HG02852 (cell line): Measurements from ENCODE around the gene TUBGCP3.
"Not testable (repeated sequence)": the region's sequence is repeated elsewhere in the genome, so short reads cannot be mapped to it uniquely, and the experiment has no call there.

ENCODE experiments used
- ATAC-seq: cut with Tn5 transposase; IDR thresholded peaks from one replicate; pipeline ENCODE4 v1.9.1; 2021; ENCODE audit warnings: mild to moderate bottlenecking, moderate library complexity; ENCODE audit not compliant: unreplicated experiment

Gene TUBGCP3

DNA sequence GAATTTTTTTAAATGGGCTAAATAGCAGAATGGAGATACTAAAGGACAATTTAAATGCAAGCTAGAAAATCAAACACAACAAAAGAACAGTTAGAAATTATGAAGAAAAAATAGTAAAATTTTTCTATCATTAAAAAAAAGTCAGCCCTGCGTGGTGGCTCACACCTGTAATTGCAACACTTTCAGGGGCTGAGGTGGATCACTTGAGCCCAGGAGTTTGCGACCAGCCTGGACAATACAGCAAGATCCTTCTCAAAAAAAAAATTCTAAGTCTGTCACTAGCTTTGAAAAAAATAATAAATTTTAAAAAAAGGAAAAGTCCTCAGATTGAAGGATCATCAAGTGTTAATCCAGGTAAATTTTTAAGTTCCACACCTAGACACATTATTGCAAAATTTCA lies 7.7 kb downstream of the TUBGCP3 start:
- no peak for ATAC-seq

DNA sequence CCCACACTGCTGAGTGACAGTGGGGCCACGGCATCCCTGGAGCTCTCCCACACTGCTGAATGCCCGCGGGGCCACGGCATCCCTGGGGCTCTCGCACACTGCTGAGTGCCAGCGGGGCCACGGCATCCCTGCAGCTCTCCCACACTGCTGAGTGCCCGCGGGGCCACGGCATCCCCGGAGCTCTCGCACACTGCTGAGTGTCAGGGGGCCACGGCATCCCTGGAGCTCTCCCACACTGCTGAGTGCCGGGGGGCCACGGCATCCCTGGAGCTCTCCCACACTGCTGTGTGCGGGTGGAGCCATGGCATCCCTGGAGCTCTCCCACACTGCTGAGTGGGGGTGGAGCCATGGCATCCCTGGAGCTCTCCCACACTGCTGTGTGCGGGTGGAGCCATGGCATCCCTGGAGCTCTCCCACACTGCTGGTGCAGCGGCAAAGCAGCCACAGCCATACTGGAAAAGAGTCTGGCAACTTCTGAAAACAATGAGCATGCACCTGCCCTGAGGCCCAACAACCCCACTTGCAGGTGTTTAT lies 8.6 kb downstream of the TUBGCP3 start:
- ATAC-seq, result no peak

DNA sequence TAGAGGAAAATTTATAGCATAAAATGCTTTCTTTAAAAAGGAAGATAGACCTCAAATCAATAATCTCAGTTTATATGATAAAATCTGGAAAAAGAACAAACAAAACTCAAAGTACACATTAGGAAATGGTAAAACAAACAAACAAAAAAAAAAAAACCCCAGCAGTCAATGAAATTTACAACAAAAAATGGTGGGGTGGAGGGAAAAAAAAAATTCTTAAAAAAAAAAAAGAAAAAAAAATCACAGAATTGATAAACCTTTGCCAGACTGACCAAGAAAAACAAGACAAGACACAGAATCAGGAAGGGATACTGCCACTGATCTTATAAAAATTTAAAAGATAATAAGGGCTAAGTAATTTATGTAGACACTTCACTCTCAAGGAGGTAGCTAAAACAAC lies 11.2 kb downstream of the TUBGCP3 start:
- no peak for ATAC-seq

DNA sequence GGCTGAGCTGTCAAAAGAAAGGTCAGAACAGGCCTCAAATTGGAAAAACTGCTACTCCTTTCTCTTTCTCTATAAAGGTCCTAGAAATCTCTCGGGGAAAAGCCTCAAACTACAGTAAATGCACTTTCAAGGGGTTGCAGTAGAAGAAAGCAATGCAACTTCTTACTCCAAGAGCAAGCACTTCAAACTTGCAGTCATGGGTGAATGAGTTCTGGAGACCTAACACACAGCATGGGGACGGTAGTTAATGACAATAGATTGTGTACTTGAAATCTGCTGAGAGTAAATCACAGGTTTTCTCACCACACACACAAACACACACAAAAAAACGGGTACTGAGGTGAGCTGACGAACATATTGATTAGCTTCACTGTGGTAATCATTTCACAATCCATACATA lies 11.8 kb downstream of the TUBGCP3 start:
- no peak for ATAC-seq

DNA sequence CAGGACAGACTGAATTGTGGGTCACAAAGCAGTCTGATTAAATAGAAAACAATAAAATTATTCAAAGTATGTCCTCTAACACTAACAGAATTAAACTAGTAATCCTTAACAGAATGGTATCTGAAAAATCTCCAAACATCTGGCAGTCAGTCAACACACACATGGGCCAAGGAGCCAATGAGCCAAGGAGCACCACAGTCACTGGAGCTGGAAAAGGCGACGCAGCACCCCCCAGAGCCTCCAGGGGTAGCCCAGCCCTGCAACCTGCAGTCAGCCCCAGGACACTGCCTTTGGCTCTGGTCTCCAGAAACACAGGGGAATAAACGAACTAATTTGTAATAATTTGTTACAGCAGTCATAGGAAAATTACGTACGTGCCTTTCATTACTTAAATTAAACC lies 12.3 kb downstream of the TUBGCP3 start:
- no peak for ATAC-seq

DNA sequence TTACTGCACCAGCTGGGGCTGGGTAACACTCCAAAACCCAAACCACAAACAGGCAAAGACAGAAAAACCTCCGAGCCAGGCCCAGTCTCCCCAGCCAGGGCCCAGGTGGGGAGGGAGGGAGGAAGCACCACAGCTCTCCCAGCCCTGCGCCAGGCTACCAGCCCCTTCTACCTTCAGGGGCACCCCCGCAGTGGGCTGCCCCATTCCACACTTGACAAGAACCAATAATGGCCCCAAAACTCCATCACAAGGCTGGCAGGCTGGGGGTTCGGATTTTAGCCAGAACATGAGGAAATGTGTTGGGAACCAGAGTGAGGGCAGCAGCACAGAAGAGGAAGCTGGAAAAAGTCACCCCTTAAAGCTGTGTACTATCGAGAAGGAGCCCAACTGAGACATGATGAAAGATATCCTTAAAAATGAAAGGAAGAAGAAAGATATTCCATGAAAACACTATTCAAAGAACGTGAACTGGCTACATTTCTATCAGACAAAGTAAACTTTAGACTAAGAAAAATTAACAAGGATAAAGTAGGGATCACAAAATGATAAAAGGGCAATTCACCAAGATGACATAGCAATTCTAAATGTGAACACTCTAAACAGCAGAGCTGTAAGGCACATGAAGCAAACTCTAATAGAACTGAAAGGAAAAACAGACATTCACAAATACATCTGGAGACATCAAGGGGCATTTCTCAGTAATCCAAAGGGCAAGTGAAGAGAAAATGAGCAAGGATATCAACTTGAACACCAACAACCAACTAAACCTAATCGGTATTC lies 12.9 kb downstream of the TUBGCP3 start:
- no peak for ATAC-seq

DNA sequence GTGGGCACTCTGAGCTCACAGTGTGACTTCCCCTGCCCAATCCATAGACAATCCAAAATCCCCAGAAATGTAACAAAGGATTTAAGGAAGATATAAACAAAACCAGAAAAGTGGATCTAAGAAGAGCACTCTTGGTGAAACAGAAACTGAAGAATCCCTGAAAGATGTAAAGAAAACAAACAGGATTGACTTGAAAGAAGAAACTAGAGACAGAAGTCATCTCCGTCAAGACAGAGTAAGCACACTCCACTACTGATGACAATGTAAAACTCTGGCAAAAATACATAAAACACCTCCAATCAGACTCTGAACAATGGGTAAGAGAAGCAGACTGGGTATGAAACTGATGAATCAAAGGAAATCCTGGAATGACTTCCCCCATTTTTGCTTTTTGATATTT lies 13.5 kb downstream of the TUBGCP3 start:
- no peak for ATAC-seq

DNA sequence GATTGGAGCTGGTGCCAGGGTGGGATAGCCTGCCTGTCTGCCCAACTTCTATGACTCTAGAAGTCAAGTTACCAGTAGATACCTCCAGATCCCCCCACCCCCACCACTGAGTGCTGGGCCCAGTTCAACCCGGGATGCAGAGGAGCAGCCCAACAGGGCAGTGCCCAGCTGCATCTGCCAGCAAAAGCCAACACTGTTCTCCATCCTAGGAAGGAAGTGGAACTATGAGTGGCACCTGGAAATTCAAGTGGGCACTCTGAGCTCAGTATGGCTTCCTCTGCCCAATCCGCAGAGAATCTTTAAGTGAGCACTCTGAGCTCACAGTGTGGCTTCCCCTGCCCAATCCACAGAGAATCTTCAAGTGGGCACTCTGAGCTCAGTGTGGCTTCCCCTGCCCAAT lies 14.2 kb downstream of the TUBGCP3 start:
- no peak for ATAC-seq

DNA sequence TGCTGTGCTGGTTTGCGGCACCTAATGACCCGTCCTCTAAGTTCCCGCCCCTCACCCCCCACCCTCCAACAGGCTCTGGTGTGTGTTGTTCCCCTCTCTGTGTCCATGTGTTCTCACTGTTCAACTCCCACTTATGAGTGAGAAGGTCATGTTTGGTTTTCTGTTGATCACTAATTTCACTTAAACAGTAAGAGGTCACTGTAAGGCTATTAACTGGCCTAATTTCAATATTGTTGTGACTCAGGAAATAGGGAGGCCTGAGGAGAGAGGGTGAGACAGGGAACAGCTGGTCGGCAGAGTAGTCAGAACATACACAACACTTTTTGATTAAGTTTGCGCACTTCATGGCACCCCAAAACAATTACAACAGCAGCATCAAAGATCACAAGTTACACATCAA lies 15.6 kb downstream of the TUBGCP3 start:
- no peak for ATAC-seq

DNA sequence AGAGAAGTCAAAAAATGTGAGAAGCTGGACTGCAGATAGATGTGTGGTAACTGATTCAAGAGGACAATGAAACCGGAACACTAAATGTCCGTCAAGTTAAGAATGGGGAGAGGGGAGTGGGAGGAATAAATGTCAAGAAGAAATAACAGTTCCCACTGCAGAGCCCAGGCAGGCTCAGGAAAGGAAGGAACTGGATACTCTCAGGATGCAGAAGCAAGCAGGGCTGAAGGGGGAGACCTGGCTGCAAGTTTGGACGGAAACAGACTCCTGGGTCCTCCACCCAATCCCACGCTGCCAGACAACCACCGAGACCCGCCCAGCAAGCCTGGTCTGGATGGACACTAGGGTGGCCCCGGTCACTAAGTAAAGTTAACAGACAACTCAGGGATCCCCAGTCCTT lies 18.1 kb downstream of the TUBGCP3 start:
- ATAC-seq, result no peak

DNA sequence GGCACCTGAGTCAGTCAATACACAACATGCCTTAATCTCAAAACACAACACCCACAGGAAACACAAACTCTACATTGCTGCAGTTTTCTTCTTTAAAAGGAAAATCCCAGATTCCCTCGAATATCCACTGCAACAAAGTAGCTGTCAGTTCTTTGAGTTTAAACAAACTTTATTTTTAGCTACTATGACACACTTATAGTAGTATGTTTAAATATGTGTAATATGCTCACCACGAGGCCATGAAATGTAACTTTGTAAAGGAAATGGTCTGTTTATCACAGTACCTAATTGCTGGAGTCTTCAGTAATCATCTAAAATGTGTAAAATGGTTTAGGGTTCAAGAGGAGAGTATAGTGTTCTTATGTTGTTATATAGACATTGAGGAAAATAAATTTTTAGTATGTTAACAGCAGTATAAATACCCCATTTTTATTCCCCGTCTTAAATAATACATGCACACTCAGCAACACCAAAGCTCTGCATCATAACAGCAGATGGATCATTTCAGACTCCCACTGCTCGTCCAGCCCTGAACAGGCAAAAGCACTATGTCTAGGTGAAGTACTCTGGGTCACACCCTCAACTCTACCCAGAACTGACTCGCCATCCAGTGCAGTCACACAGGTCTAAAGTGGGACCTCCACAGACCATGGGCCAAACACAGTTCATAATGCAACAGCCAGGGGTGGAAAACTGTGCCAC lies 20.6 kb downstream of the TUBGCP3 start:
- no peak for ATAC-seq

DNA sequence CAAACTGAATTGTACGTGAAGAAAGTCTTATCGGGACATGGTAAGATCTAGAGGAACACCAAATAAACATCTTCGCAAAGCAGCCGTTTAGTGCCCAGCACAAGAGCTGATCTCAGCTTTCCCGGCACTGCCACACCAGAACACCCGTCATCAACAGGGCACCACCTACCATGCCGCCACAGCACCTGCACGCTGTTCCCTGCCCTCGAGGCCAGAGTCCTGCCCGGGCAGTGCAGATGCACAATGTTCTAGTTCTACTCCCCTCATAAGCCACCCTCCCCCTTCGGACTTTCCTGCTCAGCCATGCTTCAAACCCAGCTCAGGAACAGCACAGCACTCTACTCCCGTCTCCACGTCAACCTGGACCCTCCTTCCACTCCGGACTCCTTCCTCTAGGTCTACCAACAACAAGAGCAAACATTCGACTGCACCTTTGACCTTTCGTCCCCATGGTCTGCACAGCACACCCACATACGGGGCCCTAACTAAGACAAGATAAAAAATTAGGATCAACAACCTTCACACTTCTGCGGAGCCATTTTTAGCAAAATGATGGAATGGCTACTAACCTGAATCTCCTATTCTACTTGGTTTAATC lies 25.1 kb downstream of the TUBGCP3 start:
- ATAC-seq, result no peak

DNA sequence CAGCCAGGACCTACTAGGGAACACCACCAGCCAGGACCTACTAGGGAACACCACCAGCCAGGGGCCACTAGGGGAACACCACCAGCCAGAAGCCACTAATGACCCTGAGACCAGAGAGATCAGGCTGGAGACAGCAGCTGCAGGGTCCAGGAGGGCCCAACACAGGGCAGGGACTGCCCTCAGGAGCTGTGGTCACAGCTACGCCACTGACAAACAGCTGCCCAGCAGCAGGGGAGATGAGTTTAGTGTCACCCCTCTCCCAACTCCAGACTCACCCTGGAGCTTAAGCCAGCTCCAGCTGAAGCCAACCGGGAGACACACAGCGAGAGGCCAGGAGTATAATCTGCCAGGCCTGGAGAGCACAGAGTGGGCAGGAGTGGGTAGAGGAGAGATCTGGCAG lies 25.7 kb downstream of the TUBGCP3 start:
- ATAC-seq, result no peak

DNA sequence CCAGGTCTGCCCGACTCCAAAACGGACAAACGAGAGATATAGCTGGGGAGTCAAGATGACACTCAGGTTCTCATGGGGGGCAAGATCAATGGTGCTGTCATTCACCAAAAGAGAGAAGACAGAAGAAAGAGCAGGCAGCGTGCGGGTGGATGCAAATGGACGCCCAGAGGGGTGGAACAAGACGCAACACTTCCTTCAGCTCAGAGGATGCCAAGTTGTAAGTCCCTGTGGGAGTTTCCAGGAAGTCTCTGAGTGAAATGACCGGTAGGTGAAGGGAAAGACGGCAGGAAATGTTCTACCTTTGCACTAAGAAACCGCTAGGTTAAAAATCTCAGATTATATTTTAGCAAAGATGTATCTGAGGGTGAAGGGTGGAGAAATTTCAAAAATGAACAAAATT lies 26.5 kb downstream of the TUBGCP3 start:
- no peak for ATAC-seq

DNA sequence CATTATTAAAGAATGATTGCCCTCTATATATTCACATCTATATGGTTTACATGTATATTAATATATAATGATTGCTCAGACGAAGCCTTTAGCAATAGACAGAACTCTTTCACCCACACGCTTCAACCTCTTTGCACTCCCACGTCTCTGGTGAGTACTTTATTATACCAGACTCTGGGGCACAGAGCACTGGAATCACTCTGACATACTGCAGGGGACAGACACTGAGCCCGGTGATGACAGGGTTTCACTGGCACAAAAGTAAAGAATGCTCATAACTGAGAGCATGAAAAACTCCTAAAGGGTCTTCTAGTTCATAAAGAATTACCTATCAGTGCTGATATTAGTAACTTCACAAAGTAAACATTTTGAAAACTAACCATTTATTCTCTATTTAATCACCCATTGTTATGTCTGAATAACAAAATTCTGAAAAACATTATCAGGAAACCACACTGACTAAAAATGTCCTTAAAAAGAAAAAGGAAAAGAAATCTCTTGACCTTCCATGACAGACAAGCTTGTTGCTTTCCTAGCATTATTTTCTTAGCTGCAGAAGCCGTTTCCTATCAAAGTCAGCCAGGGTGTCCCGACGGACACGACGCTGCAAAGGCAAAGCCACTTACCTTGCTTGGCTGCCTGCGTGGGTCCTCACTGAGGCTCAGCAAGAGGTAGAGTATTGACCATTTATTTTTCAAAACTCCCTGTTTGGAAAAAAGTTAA lies 29.1 kb downstream of the TUBGCP3 start:
- ATAC-seq, result no peak

DNA sequence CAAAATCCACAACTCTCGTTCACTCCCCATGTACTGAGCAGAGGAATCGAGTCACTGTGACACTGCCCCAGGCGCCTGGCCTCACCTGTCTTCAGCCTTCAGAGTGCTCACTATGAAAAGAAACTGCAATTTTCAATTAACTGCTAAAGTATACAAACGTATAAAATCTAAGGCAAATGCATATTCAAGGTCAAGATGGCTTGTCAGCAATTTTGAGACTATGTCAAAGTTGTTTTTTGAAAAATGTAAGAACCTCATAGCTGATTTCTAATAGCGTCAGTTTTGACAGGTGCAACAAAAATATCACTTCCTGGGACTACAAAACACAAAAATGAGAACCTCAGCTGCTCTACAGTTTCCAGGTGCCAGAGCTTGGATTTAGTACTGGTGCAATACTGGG lies 31.4 kb downstream of the TUBGCP3 start:
- no peak for ATAC-seq

DNA sequence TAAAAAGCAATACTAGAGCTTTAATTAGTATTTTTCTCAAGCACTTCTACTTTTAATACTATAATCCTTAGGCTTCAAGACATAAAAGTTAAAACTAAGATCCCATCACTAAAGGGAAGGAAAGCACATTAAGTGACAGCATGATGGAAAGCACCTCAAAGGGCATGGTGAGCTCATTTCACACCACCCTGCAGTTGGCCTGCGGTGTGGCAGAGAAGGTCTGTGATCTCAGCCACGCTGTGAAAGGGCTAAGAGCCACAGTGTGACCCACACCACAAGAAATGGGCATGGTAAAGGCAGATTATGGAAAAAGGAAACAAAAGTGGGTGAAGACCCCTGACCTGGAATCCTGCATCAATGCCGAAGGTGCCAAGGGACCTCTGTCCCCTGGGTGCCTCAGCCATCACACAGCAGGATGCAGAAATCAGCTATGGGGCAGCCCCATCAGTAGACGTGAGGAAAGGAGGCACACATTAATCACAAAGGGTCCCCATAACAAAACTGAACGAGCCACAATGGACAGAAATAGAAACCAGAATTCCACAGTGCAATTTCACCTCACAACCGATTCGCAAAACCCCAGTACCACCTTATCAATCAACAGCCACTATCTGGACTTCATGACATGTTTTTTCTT lies 33.6 kb downstream of the TUBGCP3 start:
- no peak for ATAC-seq

DNA sequence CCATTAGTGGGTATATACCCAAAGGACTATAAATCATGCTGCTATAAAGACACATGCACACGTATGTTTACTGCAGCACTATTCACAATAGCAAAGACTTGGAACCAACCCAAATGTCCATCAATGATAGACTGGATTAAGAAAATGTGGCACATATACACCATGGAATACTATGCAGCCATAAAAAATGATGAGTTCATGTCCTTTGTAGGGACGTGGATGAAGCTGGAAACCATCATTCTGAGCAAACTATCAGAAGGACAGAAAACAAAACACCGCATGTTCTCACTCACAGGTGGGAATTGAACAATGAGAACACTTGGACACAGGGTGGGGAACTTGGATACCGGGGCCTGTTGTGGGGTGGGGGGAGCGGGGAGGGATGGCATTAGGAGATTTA lies 39.0 kb downstream of the TUBGCP3 start:
- not testable (repeated sequence) for ATAC-seq

DNA sequence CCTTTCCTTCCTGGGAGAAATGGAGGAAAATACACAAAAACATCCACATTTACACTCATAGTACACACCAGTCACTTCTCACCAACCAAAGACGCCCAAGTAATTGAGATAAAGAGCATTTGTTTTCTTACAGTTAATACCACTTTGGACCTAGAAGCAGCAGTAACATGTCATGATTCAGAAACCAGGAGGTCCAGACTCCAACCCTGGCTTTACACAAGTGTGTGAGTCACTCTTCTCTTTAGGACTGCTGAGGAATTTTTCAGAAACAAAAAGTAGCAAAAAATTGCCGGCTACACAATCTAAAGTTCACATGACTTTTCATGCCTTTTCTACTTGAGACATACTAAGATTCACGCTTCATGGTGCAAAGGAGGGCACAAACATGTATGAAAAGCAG lies 42.1 kb downstream of the TUBGCP3 start:
- ATAC-seq, result no peak

DNA sequence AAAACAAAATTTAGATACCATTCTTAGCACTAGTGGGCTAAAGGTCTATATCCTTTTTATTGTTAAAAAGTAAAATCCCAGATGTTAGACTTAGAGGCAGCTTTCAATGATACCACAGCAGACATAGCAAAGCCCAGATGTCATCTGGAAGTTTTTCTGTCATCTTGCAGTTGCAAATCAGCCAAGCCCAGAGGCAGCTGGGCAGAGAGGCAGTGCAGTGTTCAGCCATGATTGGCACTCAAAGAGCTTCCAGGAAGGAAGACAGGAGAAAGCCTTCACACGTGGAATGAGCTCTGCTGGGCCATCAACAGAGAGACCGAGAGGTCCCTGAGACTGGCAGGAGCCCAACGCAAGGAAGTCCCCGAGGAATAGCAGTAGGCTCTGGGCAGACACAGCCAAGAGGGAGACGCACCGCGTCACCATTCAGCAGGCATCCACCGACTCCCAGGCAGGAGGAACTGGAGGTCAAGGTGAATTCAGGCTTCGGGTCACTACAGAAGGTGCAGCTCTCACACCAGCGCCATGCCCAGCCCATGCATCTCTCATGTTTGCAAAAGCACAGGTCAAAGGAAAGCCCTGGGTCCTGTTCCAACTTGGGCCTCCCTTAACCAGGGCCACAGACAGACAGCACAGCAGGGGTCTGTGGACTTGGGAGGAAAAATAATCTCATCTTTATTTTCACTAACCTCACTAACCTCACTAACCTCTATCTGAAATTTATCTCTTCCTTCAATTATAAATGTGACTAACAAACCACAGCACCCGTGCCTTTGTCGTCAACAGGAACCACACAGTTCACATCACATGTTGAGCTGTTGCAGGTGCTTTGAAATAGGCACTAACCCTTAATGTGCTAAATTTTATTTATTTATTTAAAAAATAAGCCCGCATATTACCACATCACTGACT lies 54.9 kb downstream of the TUBGCP3 start:
- no peak for ATAC-seq
